GM12878 (cell line): Measurements from ENCODE around the gene SEL1L3. TPM values are rescaled to one million over a fixed set of nuclear protein-coding genes. Genes with fewer than 3 reads are reported as not detected.

ENCODE experiments used
- ATAC-seq: fragments of 200-7000 bp; cut with Tn5 transposase; 3 replicates; pipeline ENCODE4 v1.9.1; 2020; ENCODE audit warnings: mild to moderate bottlenecking, moderate library complexity
- BruUV-seq: library from RNA; stranded (reverse); fragments of 400-500 nt; replicated peaks from 2 replicates; lab custom pipeline; 2021; lab: Mats Ljungman, UMichigan
- CTCF ChIA-PET: fragments of 300-600 bp; sonication (Branson Sonifier 250); formaldehyde crosslinking; extraction: SDS; loops from one replicate; lab custom pipeline; 2021; ENCODE audit warnings: inconsistent platforms; lab: Yijun Ruan, JAX
- POLR2A ChIA-PET: fragments of 350-600 bp; formaldehyde crosslinking; extraction: SDS; loops from one replicate; lab custom pipeline; 2021; ENCODE audit warnings: inconsistent platforms; lab: Charles Lee
- RAD21 ChIA-PET: fragments of 300-600 bp; sonication (Branson Sonifier 250); formaldehyde crosslinking; loops from one replicate; lab custom pipeline; 2023; ENCODE audit warnings: antibody characterized with exemption; ENCODE audit not compliant: unreplicated experiment; lab: Charles Lee
- SMC1A ChIA-PET: fragments of 300-600 bp; sonication (Branson Sonifier 250); formaldehyde crosslinking; loops from one replicate; lab custom pipeline; 2023; ENCODE audit not compliant: unreplicated experiment, uncharacterized antibody; lab: Charles Lee
- DNase-seq: peaks from one replicate; pipeline ENCODE4 v3.0.0-alpha.2; 2011; ENCODE audit warnings: low read depth, low spot score
- FAIRE-seq: peaks from 3 replicates; lab custom pipeline; 2011; peaks lifted over from hg19 to GRCh38; lab: Jason Lieb, UNC
- H2AFZ ChIP-seq: 2 replicates; pipeline ENCODE4 v1.6.0; 2011; ENCODE audit warnings: low read depth, low read length, control low read depth; ENCODE audit not compliant: control insufficient read depth
- H3K27ac ChIP-seq: 2 replicates; pipeline ENCODE4 v1.5.1; 2011; ENCODE audit warnings: control low read depth; ENCODE audit not compliant: control insufficient read depth, insufficient read depth
- H3K27me3 ChIP-seq, 2 experiments: replicated peaks in 1 of 2; 2 replicates each; pipeline versions ENCODE4 v1.6.0 to v1.6.1; 2011; ENCODE audit warnings: low read length in 1 of 2; ENCODE audit not compliant: control insufficient read depth in 2 of 2, insufficient read depth in 2 of 2
- H3K36me3 ChIP-seq, 2 experiments: 2 replicates each; pipeline ENCODE4 v1.5.1; 2011; ENCODE audit warnings: low read length in 1 of 2; ENCODE audit not compliant: control insufficient read depth in 2 of 2, insufficient read depth in 2 of 2
- H3K4me1 ChIP-seq: 2 replicates; pipeline ENCODE4 v1.6.1; 2011; ENCODE audit warnings: mild to moderate bottlenecking, low read length, moderate library complexity, mixed read lengths; ENCODE audit not compliant: control insufficient read depth, insufficient read depth
- H3K4me2 ChIP-seq: 2 replicates; pipeline ENCODE4 v1.6.0; 2011; ENCODE audit warnings: control low read depth; ENCODE audit not compliant: control insufficient read depth, insufficient read depth
- H3K4me3 ChIP-seq: fragments of 200-600 bp; sonication (generic); 2 replicates; pipeline ENCODE4 v1.5.1; 2016
- H3K79me2 ChIP-seq: 2 replicates; pipeline ENCODE4 v1.6.0; 2011; ENCODE audit warnings: low read length; ENCODE audit not compliant: control insufficient read depth, insufficient read depth
- H3K9ac ChIP-seq: 2 replicates; pipeline ENCODE4 v1.8.0; 2011; ENCODE audit warnings: low read length, control low read depth, mixed read lengths; ENCODE audit not compliant: control insufficient read depth, insufficient read depth
- H3K9me3 ChIP-seq: replicated peaks from 3 replicates; pipeline ENCODE4 v1.5.1; 2011; ENCODE audit warnings: mild to moderate bottlenecking, low read length; ENCODE audit not compliant: control insufficient read depth, insufficient read depth
- H4K20me1 ChIP-seq: 2 replicates; pipeline ENCODE4 v1.6.0; 2011; ENCODE audit not compliant: control insufficient read depth, insufficient read depth
- ETV6 ChIP-seq, 2 experiments: fragments of 450-650 bp in 1 of 2; IDR thresholded peaks in 1 of 2; conservative IDR thresholded peaks in 1 of 2; 2 replicates each; pipeline ENCODE4 v1.6.1; 2014; ENCODE audit warnings: antibody characterized with exemption in 1 of 2, borderline replicate concordance in 1 of 2, low read depth in 1 of 2, mild to moderate bottlenecking in 1 of 2, moderate library complexity in 1 of 2
- IKZF2 ChIP-seq, 2 experiments: fragments of 450-650 bp; IDR thresholded peaks; 2 replicates each; pipeline ENCODE4 v1.6.1; 2017; ENCODE audit warnings: mild to moderate bottlenecking in 2 of 2, moderate library complexity in 2 of 2
- JUND ChIP-seq: IDR thresholded peaks from 2 replicates; pipeline ENCODE4 v1.6.1; 2012; ENCODE audit warnings: low read depth, mild to moderate bottlenecking, low read length, improper control_type of control experiment, moderate library complexity
- KDM1A ChIP-seq: fragments of 200-600 bp; sonication (generic); IDR thresholded peaks from 2 replicates; pipeline ENCODE4 v1.6.1; 2016; ENCODE audit warnings: borderline replicate concordance
- MEF2A ChIP-seq: IDR thresholded peaks from 2 replicates; pipeline ENCODE4 v1.6.1; 2011; ENCODE audit warnings: low read depth, mild to moderate bottlenecking, low read length, moderate library complexity; ENCODE audit not compliant: insufficient read depth
- MYB ChIP-seq: fragments of 150-350 bp; IDR thresholded peaks from 2 replicates; pipeline ENCODE4 v1.6.1; 2014; ENCODE audit warnings: mild to moderate bottlenecking, low read depth, low read length, borderline replicate concordance
- NFYA ChIP-seq: IDR thresholded peaks from 2 replicates; pipeline ENCODE4 v1.6.1; 2011; ENCODE audit warnings: low read depth, mild to moderate bottlenecking, low read length, improper control_type of control experiment, borderline replicate concordance
- RFX5 ChIP-seq: IDR thresholded peaks from 2 replicates; pipeline ENCODE4 v1.6.1; 2011; ENCODE audit warnings: low read depth, low read length, improper control_type of control experiment
- SMAD5 ChIP-seq: IDR thresholded peaks from 2 replicates; pipeline ENCODE4 v1.6.1; 2016; ENCODE audit warnings: antibody characterized with exemption, low read depth
- WGBS: methylation state at CpG from one replicate; pipeline ENCODE4 v1.1.6; 2016; ENCODE audit warnings: low lambda C conversion rate; ENCODE audit not compliant: insufficient replicate concordance, insufficient coverage; ENCODE audit errors: missing lambda C conversion rate; 5-methylcytosine and 5-hydroxymethylcytosine counted together
- in situ Hi-C: fragments of 300-500 bp; cut with MboI; formaldehyde crosslinking; loops from 9 replicates; pipeline ENCODE4 v1.14.3; 2018; ENCODE audit warnings: mixed read lengths
- intact Hi-C: fragments of 100-400 bp; cut with micrococcal nuclease; formaldehyde crosslinking; loops from one replicate; pipeline ENCODE4 v1.14.2; 2022; ENCODE audit not compliant: unreplicated experiment
- polyA plus RNA-seq, 11 experiments: library from polyadenylated mRNA; depleted of rRNA in 4 of 11; unstranded in 6 of 11; stranded (reverse) in 5 of 11; fragments of >200 nt; fragmentation: Nextera tagmentation in 4 of 11; fragmentation: Illumina TruSeq in 1 of 11; extraction: Ambion mirVana in 4 of 11; extraction: Trizol in 1 of 11; gene quantifications; 1 replicate in 1 of 11; 2 replicates in 10 of 11; pipeline versions ENCODE4 v1.2.1 to v1.2.3, GENCODE V29; 2011 to 2016; ENCODE audit warnings: inconsistent platforms in 2 of 11, missing spikeins in 2 of 11, low read depth in 1 of 11
- total RNA-seq, 4 experiments: library from RNA; depleted of rRNA in 3 of 4; stranded (reverse); fragments of >200 nt in 3 of 4; fragmentation: Illumina TruSeq in 1 of 4; extraction: Trizol in 1 of 4; gene quantifications; 2 replicates each; pipeline versions ENCODE4 v1.2.1 to v1.2.3, GENCODE V29; 2013 to 2021

SEL1L3 gene
- total and polyA plus RNA-seq, 10 of the 15 experiments (the other 5 are each of a cell fraction or from before 2014, with no cell fraction given) = 20.4 to 82.2 (median 47.3) TPM

- FAIRE-seq = no peak
- H3K9ac ChIP-seq = no peak overlapping the region
- 71% methylated on average over 4 of the region's 4 CpGs for WGBS
- no peak for TF ChIP-seq RFX5
- no peak for TF ChIP-seq MEF2A
- no peak for TF ChIP-seq ETV6 (conservative IDR thresholded peaks at IDR 0.05 in 1 of 2, IDR thresholded peaks at IDR 0.05 in 1 of 2; ENCODE audit: borderline replicate concordance in 1 of 2, low read depth in 1 of 2)
- TF ChIP-seq IKZF2 (IDR thresholded peaks at IDR 0.05) = no peak
- TF ChIP-seq MYB = no peak
- TF ChIP-seq KDM1A = no peak
- RAD21 ChIA-PET = no interaction called here
- DNase-seq = no peak
- H3K27ac ChIP-seq = no peak overlapping the region
- no peaks in the 10 kb centered on the region for H3K79me2 ChIP-seq
- no peak for ATAC-seq
- in situ Hi-C loops (no loop called here), intact Hi-C loops (no loop called here)
- no peak overlapping the region for H3K4me2 ChIP-seq
- no TSS peak for BruUV-seq
- no peaks in the 10 kb centered on the region for H3K9me3 ChIP-seq
- peaks cover 0 to under 1% of the 10 kb centered on the region in 2 experiments; a peak in 1 of 4 replicates for H3K36me3 ChIP-seq
- H4K20me1 ChIP-seq = no peaks in the 10 kb centered on the region
- no peaks in the 10 kb centered on the region for H3K27me3 ChIP-seq
- CTCF ChIA-PET = interaction anchor here (1.3 to 1.4 kb wide), 2 partner anchors 15 to 162 kb away, joined by 4 read pairs; no protein-coding TSS in a partner anchor
- SMC1A ChIA-PET = interaction anchor here (1.2 kb wide), 1 partner anchor 8 kb away, joined by 3 read pairs; no protein-coding TSS in a partner anchor
- no peaks in the 10 kb centered on the region for H3K4me1 ChIP-seq
- H2AFZ ChIP-seq = no peak overlapping the region
- H3K4me3 ChIP-seq = no peak overlapping the region
- POLR2A ChIA-PET = no interaction called here
Observed at GRCh38 chr4:25827373-25827772, 35.4 kb downstream of the SEL1L3 start.

- no peak overlapping the region for H3K9ac ChIP-seq
- ChIA-PET SMC1A (interaction anchor here (0.9 kb wide), 1 partner anchor 9 kb away, joined by 3 read pairs; no protein-coding TSS in a partner anchor), CTCF (no interaction called here), POLR2A (no interaction called here), RAD21 (no interaction called here)
- no peak overlapping the region for H3K4me3 ChIP-seq
- H4K20me1 ChIP-seq = no peaks in the 10 kb centered on the region
- no peaks in the 10 kb centered on the region for H3K9me3 ChIP-seq
- H2AFZ ChIP-seq = no peak overlapping the region
- no peak for TF ChIP-seq NFYA
- TF ChIP-seq IKZF2 (IDR thresholded peaks at IDR 0.05) = no peak
- TF ChIP-seq JUND = no peak
- no peak for TF ChIP-seq ETV6 (conservative IDR thresholded peaks at IDR 0.05 in 1 of 2, IDR thresholded peaks at IDR 0.05 in 1 of 2; ENCODE audit: borderline replicate concordance in 1 of 2, low read depth in 1 of 2)
- no peak for TF ChIP-seq SMAD5
- H3K79me2 ChIP-seq = no peaks in the 10 kb centered on the region
- no peak for FAIRE-seq
- intact Hi-C loops (no loop called here), in situ Hi-C loops (no loop called here)
- peaks cover 0 to 1% of the 10 kb centered on the region in 2 experiments; a peak in 1 of 4 replicates for H3K36me3 ChIP-seq
- no peak for ATAC-seq
- DNase-seq = no peak
- no peaks in the 10 kb centered on the region for H3K4me1 ChIP-seq
- WGBS = 84% methylated on average over 10 of the region's 10 CpGs
- no peaks in the 10 kb centered on the region for H3K27me3 ChIP-seq
- no peak overlapping the region for H3K27ac ChIP-seq
- BruUV-seq = no TSS peak
- no peak overlapping the region for H3K4me2 ChIP-seq
Observed at GRCh38 chr4:25826074-25826752, 36.6 kb downstream of the SEL1L3 start.
